Left ventricle myocardium inferior (tissue), 1 donor: Measurements from ENCODE around the gene ZSCAN1. TPM values are rescaled to one million over a fixed set of nuclear protein-coding genes. Genes with fewer than 3 reads are reported as not detected.

ENCODE experiments used
- DNase-seq: peaks from one replicate; pipeline ENCODE4 v3.0.0-alpha.2; 2020
- H3K27ac ChIP-seq: fragments of 200-600 bp; replicated peaks from 2 replicates; pipeline ENCODE4 v1.8.0; 2021
- H3K27me3 ChIP-seq: fragments of 200-600 bp; 2 replicates; pipeline ENCODE4 v1.8.0; 2021; ENCODE audit warnings: low read depth
- H3K36me3 ChIP-seq: fragments of 200-600 bp; 2 replicates; pipeline ENCODE4 v1.8.0; 2021
- H3K4me1 ChIP-seq: fragments of 200-600 bp; 2 replicates; pipeline ENCODE4 v1.8.0; 2021
- H3K4me3 ChIP-seq: fragments of 200-600 bp; 2 replicates; pipeline ENCODE4 v1.8.0; 2021; ENCODE audit warnings: mild to moderate bottlenecking, moderate library complexity
- H3K9me3 ChIP-seq: fragments of 200-600 bp; replicated peaks from 2 replicates; pipeline ENCODE4 v1.8.0; 2021
- intact Hi-C: fragments of 100-400 bp; cut with micrococcal nuclease; formaldehyde crosslinking; loops from one replicate; pipeline ENCODE4 v1.11.0; 2022
- total RNA-seq: library from RNA; stranded (reverse); fragmentation: NEBNext Ultra II Directional; extraction: Animal tissue kit (Norgen Biotek cat#: 25700); gene quantifications from one replicate; pipeline ENCODE4 v1.2.1, GENCODE V29; 2021
- TF ChIP-seq, protein P1 (sequence below): fragments of 200-600 bp; IDR thresholded peaks from 2 replicates; pipeline ENCODE4 v1.8.0; 2021; ENCODE audit warnings: antibody characterized with exemption, mild to moderate bottlenecking, borderline replicate concordance
- donor health status: DM: no; HTN: yes; CAD: no; lungs with severe emphysema.

ZSCAN1 gene
- total RNA-seq, 1 donor from 2014 or later, result not detected

DNA sequence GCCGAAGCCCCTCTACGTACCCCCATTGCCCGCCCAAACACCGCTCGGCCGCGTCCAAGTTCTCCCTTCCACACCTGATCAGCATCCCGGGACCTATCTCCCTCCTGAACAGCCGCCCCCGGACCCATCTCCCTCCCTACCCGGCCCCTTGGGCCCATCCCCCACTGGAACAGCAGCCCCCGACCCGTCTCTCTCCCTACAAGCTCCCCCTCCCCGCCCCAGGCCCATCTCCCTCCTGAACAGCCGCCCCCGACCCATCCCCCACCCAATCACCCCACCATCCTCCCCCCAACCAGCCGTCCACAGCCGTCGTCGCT, 610 bp downstream of the ZSCAN1 start:
- intact Hi-C loops, result no loop called here
- H3K27ac ChIP-seq, result peak overlapping the region; percentile 62
- TF ChIP-seq, protein P1, sequence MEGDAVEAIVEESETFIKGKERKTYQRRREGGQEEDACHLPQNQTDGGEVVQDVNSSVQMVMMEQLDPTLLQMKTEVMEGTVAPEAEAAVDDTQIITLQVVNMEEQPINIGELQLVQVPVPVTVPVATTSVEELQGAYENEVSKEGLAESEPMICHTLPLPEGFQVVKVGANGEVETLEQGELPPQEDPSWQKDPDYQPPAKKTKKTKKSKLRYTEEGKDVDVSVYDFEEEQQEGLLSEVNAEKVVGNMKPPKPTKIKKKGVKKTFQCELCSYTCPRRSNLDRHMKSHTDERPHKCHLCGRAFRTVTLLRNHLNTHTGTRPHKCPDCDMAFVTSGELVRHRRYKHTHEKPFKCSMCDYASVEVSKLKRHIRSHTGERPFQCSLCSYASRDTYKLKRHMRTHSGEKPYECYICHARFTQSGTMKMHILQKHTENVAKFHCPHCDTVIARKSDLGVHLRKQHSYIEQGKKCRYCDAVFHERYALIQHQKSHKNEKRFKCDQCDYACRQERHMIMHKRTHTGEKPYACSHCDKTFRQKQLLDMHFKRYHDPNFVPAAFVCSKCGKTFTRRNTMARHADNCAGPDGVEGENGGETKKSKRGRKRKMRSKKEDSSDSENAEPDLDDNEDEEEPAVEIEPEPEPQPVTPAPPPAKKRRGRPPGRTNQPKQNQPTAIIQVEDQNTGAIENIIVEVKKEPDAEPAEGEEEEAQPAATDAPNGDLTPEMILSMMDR, result no peak
- no peak for DNase-seq
- H3K4me3 ChIP-seq, result peak overlapping the region; percentile 70
- H3K4me1 ChIP-seq, result peaks cover 8% of the 10 kb centered on the region
- H3K36me3 ChIP-seq, result no peaks in the 10 kb centered on the region
- peaks cover 8% of the 10 kb centered on the region for H3K27me3 ChIP-seq
- no peaks in the 10 kb centered on the region for H3K9me3 ChIP-seq

DNA sequence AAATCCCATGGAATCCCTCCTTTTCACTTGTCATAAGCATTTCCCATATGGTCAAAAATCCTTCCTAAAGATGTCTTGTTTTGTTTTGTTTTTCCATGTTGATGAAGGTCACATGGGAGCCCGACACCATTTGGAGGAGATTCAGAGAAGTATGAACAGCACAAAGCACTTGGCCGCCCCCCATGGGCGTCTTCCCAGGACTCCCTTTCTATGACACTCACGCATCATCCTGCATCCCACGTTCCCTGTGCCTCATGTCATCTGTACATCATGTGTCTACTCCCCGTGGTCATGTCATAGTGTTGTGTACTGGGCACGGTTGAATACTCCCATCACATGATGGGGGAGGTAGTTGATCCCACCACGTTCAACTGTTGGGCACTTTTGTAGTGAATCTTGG, 2.0 kb downstream of the ZSCAN1 start:
- H3K27ac ChIP-seq, result no peak overlapping the region
- DNase-seq, result no peak
- TF ChIP-seq, protein P1, result no peak
- no peaks in the 10 kb centered on the region for H3K36me3 ChIP-seq
- H3K4me1 ChIP-seq, result peaks cover 8% of the 10 kb centered on the region
- H3K27me3 ChIP-seq, result peaks cover 8% of the 10 kb centered on the region
- intact Hi-C loops, result no loop called here
- peaks cover 13% of the 10 kb centered on the region for H3K9me3 ChIP-seq
- no peak overlapping the region for H3K4me3 ChIP-seq

DNA sequence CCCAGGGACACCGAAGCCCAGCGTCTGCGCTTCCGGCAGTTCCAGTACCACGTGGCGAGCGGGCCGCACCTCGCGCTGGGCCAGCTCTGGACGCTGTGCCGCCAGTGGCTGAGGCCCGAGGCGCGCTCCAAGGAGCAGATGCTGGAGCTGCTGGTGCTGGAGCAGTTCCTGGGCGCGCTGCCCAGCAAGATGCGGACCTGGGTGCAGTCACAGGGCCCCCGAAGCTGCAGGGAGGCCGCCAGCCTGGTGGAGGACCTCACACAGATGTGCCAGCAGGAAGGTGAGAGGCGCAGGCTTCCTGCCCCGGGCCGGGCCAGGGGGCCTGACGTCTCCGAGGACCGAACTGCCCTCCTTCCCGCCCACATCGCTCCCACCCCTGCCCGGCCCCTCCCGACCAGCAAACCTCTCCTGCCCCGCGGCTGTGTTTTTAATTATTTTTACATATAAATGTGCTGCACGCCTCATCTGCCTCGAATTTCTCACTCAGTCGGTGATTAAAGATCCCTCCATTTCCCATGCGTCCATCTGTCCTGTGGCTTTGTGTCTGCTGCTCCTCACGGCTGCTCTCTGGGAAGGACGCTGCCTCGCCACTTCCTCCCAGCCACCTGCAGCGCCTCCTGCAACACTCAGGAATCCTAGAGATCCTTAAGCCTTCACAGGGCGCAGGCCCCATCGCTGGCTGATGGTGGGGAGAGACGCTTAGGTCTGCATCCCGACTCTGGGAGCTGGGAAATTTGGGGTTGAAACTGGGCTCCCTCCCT, 4.3 kb downstream of the ZSCAN1 start:
- TF ChIP-seq, protein P1, result no peak

GRCh38 chr19:58038688-58039204, 4.9 kb downstream of the ZSCAN1 start:
- H3K4me3 ChIP-seq, result no peak overlapping the region
- no peak for DNase-seq
- H3K27ac ChIP-seq, result no peak overlapping the region
- TF ChIP-seq, protein P1, result no peak
- H3K4me1 ChIP-seq, result peaks cover 4% of the 10 kb centered on the region
- H3K9me3 ChIP-seq, result peaks cover 41% of the 10 kb centered on the region
- intact Hi-C loops, result no loop called here
- peaks cover 8% of the 10 kb centered on the region for H3K27me3 ChIP-seq
- no peaks in the 10 kb centered on the region for H3K36me3 ChIP-seq

More for the DNA sequence above, 4.3 kb downstream of the ZSCAN1 start:
- H3K27me3 ChIP-seq, result peaks cover 8% of the 10 kb centered on the region
- intact Hi-C loops, result no loop called here
- H3K9me3 ChIP-seq, result peaks cover 35% of the 10 kb centered on the region
- DNase-seq, result no peak
- peaks cover 8% of the 10 kb centered on the region for H3K4me1 ChIP-seq
- no peak overlapping the region for H3K27ac ChIP-seq
- peak overlapping the region; percentile 9 for H3K4me3 ChIP-seq
- H3K36me3 ChIP-seq, result no peaks in the 10 kb centered on the region

DNA sequence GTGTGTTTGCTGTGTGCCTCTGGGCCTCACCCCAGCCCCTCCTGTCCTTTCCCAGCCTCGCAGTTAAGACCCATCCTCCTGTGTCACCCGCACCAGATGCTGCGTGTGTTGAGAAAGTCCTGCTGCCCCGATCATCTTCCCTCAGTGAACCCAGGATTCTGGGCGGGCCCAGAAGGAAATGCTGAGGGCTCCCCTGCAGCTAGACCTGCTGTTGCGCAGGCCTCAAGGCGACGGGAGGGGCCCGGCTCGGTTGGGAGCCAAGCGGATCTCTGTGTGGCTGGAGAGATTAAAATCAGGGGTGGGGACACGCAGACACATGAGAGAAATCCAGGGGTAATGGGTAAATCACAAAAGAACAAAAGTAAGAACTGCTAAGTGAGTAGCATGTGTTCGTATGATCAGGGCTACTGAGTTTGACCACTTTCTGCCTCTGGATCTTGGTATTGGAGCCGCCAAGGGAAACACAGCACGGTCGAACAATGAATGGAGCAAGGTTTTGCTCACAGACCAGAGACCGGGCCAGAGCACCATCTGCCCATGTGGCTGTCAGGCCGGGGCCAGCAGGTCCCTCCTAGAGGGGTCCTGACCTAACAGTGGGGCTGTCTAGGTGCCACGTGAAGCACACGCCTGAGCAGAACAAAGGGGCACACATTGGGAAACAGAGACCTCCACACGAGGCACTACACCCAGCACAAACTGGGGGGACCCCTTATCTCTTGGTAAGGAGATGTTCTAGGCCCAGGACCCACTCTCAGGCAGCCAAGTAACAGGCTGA, 7.1 kb downstream of the ZSCAN1 start:
- no peak overlapping the region for H3K27ac ChIP-seq
- H3K4me3 ChIP-seq, result no peak overlapping the region
- intact Hi-C loops, result no loop called here
- no peaks in the 10 kb centered on the region for H3K4me1 ChIP-seq
- peaks cover 8% of the 10 kb centered on the region for H3K27me3 ChIP-seq
- H3K36me3 ChIP-seq, result no peaks in the 10 kb centered on the region
- DNase-seq, result no peak
- TF ChIP-seq, protein P1, result no peak
- H3K9me3 ChIP-seq, result peaks cover 63% of the 10 kb centered on the region
